Activated T-helper 17 cell treated with anti-CD3 and anti-CD28 coated beads, Interleukin-2, amount 50 U/mL, for 72 hours (primary cell): ENCODE data around the gene CATSPER1. TPM values are rescaled to one million over a fixed set of nuclear protein-coding genes. Genes with fewer than 3 reads are reported as not detected.
"Not testable (repeated sequence)": the region's sequence is repeated elsewhere in the genome, so short reads cannot be mapped to it uniquely, and the experiment has no call there.

Experiments used
- ATAC-seq: fragments of 150-1000 bp; cut with Tn5 transposase; replicated peaks from 2 replicates; pipeline ENCODE4 v1.10.0; 2021; ENCODE audit warnings: mild to moderate bottlenecking, moderate library complexity
- H3K27ac Mint-ChIP-seq: one replicate; pipeline ENCODE4 v1.8.0; 2022; ENCODE audit warnings: mixed read lengths
- H3K27me3 Mint-ChIP-seq: one replicate; pipeline ENCODE4 v1.8.0; 2022; ENCODE audit warnings: mixed read lengths
- H3K36me3 Mint-ChIP-seq: one replicate; pipeline ENCODE4 v1.8.0; 2022; ENCODE audit warnings: low read depth, mild to moderate bottlenecking, mixed read lengths
- H3K4me1 Mint-ChIP-seq: one replicate; pipeline ENCODE4 v1.8.0; 2022; ENCODE audit warnings: mixed read lengths
- H3K4me3 Mint-ChIP-seq: one replicate; pipeline ENCODE4 v1.8.0; 2022; ENCODE audit warnings: mild to moderate bottlenecking, mixed read lengths
- H3K9me3 Mint-ChIP-seq: one replicate; pipeline ENCODE4 v1.8.0; 2022; ENCODE audit warnings: mixed read lengths
- total RNA-seq, 2 donors: library from RNA; stranded (reverse); gene quantifications; one replicate each; pipeline ENCODE4 v1.2.3, GENCODE V29; 2022

The CATSPER1 gene
- total RNA-seq, 2 donors from 2014 or later: 2.1 TPM; not detected in 1

DNA sequence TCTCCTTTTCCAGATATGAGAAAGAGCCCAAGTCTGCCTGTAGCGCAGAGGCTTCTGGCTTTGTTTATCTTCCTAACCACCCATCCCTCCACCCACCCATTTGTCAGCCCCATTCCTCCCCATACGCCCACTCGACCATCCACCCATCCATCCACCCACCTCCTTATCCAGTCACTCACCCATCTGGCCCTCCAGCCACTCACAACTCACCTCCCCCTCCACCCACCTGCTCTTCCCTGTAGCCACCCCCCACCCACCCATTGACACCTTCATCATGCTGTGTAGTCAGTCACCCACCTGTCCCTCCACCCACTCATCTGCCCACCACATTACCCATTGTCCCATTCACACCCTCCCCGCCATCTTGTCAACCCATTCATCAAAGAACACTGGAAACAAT lies 9.0 kb downstream of the CATSPER1 start:
- no peak overlapping the region for H3K4me3 Mint-ChIP-seq
- H3K4me1 Mint-ChIP-seq: no peaks in the 10 kb centered on the region
- H3K9me3 Mint-ChIP-seq: no peaks in the 10 kb centered on the region
- no peak for ATAC-seq
- H3K27ac Mint-ChIP-seq: peak overlapping the region; percentile 37
- H3K36me3 Mint-ChIP-seq: no peaks in the 10 kb centered on the region
- no peaks in the 10 kb centered on the region for H3K27me3 Mint-ChIP-seq

- no peaks in the 10 kb centered on the region for H3K9me3 Mint-ChIP-seq
- H3K36me3 Mint-ChIP-seq: no peaks in the 10 kb centered on the region
- no peak for ATAC-seq
- H3K27ac Mint-ChIP-seq: no peak overlapping the region
- no peaks in the 10 kb centered on the region for H3K27me3 Mint-ChIP-seq
- no peak overlapping the region for H3K4me3 Mint-ChIP-seq
- no peaks in the 10 kb centered on the region for H3K4me1 Mint-ChIP-seq
Observed at GRCh38 chr11:66016793-66017177, 9.5 kb downstream of the CATSPER1 start.

DNA sequence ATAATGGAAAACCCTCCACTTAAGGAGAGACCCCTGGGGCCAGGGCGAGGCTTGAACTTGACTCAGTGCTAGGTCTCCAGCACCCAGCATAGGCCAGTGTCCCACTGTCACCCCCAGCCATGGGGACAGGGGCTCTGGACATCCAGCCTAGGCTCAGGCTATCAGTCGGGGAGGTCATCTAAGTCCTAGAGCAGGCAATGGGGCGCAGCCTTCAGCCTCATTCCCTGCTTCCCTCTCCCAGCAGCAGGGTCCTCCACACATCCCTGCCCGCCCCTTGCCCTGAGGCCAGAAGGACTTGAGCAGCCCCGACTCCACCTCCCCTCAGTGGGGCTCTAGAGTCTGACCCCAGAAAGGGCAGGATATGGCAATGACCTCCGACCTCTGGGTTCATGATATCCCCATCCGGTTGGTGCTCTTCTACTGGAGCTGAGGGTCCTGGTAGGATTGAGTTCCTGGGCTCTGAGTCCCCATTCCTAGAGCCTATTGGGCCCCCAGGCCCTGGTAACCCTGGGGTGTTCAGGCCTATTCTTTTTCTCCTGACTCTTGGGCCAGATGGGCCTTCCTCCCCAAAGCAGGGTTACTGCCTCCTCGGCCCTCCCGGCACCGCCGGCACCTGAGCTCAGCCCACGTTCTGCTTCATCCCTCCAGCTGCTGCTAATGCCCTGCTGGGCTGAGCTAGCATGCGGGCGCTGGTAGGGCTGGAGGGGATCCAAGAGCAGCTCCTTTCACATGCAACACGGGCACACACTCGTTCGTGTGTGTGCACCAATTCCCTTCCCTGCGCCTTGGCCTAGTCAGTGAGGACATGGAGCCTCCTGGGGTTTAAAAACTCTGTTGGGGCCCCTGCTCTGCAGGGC lies 10.1 kb downstream of the CATSPER1 start:
- Mint-ChIP-seq H3K27ac (no peak overlapping the region), H3K4me3 (no peak overlapping the region), H3K4me1 (no peaks in the 10 kb centered on the region), H3K9me3 (no peaks in the 10 kb centered on the region), H3K36me3 (no peaks in the 10 kb centered on the region), H3K27me3 (no peaks in the 10 kb centered on the region)
- no peak for ATAC-seq

DNA sequence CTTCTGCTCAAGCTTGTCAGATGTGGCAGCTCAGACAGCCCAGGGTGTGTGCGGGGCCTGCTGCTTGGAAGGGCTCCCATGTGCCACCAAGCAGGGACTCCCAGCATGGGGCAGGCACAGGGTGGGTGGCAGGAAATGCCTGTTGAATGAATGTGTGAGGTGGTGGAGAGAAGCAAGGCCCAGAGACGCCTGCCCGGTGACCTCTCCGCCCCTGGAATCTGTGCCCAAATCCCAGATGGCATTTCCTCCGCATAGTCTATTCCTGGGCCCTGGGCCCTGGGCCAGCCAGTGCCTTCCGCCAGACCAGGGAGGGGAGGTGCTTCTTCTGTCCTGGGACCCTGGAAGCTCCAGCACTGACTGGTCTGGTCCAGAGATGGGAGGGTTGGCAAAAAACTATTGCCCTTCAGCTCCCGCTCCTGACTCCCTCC lies 10.8 kb downstream of the CATSPER1 start:
- no peaks in the 10 kb centered on the region for H3K27me3 Mint-ChIP-seq

DNA sequence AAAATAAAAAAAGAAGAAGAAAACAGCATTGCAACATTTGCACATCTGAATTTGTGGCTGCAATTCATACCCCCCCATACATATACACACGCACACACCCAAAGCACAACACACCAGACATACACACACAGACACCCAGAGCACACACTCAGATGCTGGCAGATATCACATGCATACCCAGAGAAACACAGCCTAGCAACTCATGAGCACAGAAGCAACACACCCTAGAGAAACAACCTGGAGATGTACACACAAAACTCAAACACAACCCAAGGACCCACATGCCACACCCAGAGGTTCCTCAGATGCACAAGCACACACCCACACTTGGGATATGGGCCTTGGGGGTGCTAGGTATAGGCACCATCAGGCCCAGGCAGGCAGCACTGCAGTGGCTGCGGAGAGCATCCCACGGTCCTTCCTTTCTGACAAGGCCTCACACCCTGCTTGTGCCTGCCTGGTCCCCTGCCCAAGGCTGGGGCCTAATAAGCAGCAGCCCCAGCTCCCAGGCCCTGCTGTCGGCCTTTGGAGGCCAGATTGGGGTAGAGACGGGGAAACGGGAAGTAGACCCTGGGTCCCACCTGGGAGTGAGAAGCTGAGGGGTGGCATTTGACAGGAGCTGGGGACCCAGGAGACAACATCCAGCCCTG lies 11.3 kb downstream of the CATSPER1 start:
- H3K27me3 Mint-ChIP-seq: no peaks in the 10 kb centered on the region
- H3K4me1 Mint-ChIP-seq: no peaks in the 10 kb centered on the region
- no peak overlapping the region for H3K4me3 Mint-ChIP-seq
- H3K36me3 Mint-ChIP-seq: no peaks in the 10 kb centered on the region
- no peak for ATAC-seq
- H3K27ac Mint-ChIP-seq: no peak overlapping the region
- H3K9me3 Mint-ChIP-seq: no peaks in the 10 kb centered on the region

More for the DNA sequence above, 10.8 kb downstream of the CATSPER1 start:
- no peak overlapping the region for H3K4me3 Mint-ChIP-seq
- H3K27ac Mint-ChIP-seq: no peak overlapping the region
- ATAC-seq: no peak
- no peaks in the 10 kb centered on the region for H3K36me3 Mint-ChIP-seq
- H3K4me1 Mint-ChIP-seq: no peaks in the 10 kb centered on the region
- no peaks in the 10 kb centered on the region for H3K9me3 Mint-ChIP-seq

GRCh38 chr11:66013762-66014100 lies 12.5 kb downstream of the CATSPER1 start:
- no peak for ATAC-seq
- Mint-ChIP-seq H3K4me3 (no peak overlapping the region), H3K4me1 (no peaks in the 10 kb centered on the region), H3K27ac (no peak overlapping the region), H3K27me3 (no peaks in the 10 kb centered on the region), H3K36me3 (no peaks in the 10 kb centered on the region), H3K9me3 (no peaks in the 10 kb centered on the region)

GRCh38 chr11:66012946-66013761 lies 13.1 kb downstream of the CATSPER1 start:
- no peak for ATAC-seq
- H3K4me3 Mint-ChIP-seq: no peak overlapping the region
- no peaks in the 10 kb centered on the region for H3K36me3 Mint-ChIP-seq
- no peaks in the 10 kb centered on the region for H3K9me3 Mint-ChIP-seq
- H3K27me3 Mint-ChIP-seq: no peaks in the 10 kb centered on the region
- H3K27ac Mint-ChIP-seq: no peak overlapping the region
- no peaks in the 10 kb centered on the region for H3K4me1 Mint-ChIP-seq

DNA sequence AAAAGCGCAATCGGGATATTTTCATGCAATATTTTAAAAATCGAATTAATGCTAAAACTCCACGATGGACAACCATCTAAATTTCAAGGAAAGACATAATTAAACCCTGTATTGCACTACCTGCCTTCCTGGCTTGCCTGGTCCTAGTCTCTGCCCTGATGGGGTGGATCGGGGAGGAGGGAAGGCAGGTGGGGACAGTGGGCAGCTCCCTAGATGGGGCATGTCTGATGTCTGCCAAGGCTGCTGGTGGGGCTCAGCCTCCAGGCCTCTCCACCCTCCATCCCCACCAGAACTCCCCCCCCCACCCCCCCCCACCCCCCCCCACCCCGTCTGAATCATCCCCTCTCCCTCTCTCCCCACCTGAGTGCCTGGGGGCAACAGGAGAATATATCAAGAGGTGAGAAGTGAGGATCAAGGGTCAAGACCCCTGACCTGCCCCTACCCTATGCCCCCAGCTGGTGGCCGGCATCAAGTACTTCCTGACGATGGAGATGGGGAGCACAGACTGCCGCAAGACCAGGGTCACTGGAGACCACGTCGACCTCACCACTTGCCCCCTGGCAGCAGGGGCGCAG lies 13.8 kb downstream of the CATSPER1 start:
- H3K36me3 Mint-ChIP-seq: no peaks in the 10 kb centered on the region
- no peak overlapping the region for H3K4me3 Mint-ChIP-seq
- no peak overlapping the region for H3K27ac Mint-ChIP-seq
- no peaks in the 10 kb centered on the region for H3K4me1 Mint-ChIP-seq
- no peaks in the 10 kb centered on the region for H3K9me3 Mint-ChIP-seq
- no peaks in the 10 kb centered on the region for H3K27me3 Mint-ChIP-seq
- ATAC-seq: no peak

DNA sequence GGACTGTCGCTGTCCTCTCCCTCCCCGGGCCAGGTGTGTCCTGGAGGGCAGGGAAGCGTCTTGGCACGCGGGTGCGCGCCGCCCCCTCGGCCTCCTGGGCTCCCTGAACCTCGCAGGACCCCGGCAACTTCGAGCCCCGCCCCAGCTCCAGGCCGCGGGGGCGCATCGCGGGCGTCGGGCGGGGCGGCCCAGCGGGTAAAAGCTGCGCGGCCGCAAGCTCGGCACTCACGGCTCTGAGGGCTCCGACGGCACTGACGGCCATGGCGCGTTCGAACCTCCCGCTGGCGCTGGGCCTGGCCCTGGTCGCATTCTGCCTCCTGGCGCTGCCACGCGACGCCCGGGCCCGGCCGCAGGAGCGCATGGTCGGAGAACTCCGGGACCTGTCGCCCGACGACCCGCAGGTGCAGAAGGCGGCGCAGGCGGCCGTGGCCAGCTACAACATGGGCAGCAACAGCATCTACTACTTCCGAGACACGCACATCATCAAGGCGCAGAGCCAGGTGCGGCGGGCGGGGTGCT lies 14.4 kb downstream of the CATSPER1 start, which contains the start of gene CST6:
Gene CST6, plus strand, starts transcription at position 224 of the 519 bp plus-strand sequence. Its CDS starts 37 bp downstream, at position 261.
- H3K27ac Mint-ChIP-seq: no peak within 1 kb of the TSS
- no peak within 1 kb of the TSS for H3K4me3 Mint-ChIP-seq
- H3K4me1 Mint-ChIP-seq: no peaks in the 10 kb centered on the region
- no peaks in the 10 kb centered on the region for H3K9me3 Mint-ChIP-seq
- H3K36me3 Mint-ChIP-seq: no peaks in the 10 kb centered on the region
- peak; percentile 18 for ATAC-seq
- H3K27me3 Mint-ChIP-seq: no peaks in the 10 kb centered on the region

GRCh38 chr11:66011239-66011784 lies 15.0 kb downstream of the CATSPER1 start:
- H3K4me1 Mint-ChIP-seq: no peaks in the 10 kb centered on the region
- no peak overlapping the region for H3K4me3 Mint-ChIP-seq
- no peaks in the 10 kb centered on the region for H3K9me3 Mint-ChIP-seq
- ATAC-seq: no peak
- no peaks in the 10 kb centered on the region for H3K36me3 Mint-ChIP-seq
- no peak overlapping the region for H3K27ac Mint-ChIP-seq
- no peaks in the 10 kb centered on the region for H3K27me3 Mint-ChIP-seq

- H3K4me1 Mint-ChIP-seq, H3K27me3 Mint-ChIP-seq, H3K9me3 Mint-ChIP-seq, H3K27ac Mint-ChIP-seq, ATAC-seq, H3K4me3 Mint-ChIP-seq, H3K36me3 Mint-ChIP-seq: not testable (repeated sequence)
Observed at GRCh38 chr11:66010036-66010435, 16.2 kb downstream of the CATSPER1 start.

GRCh38 chr11:66008468-66009101 lies 17.7 kb downstream of the CATSPER1 start:
- Mint-ChIP-seq H3K4me3 (no peak overlapping the region), H3K27ac (peak overlapping the region; percentile 33), H3K36me3 (peaks cover 24% of the 10 kb centered on the region), H3K9me3 (no peaks in the 10 kb centered on the region), H3K4me1 (no peaks in the 10 kb centered on the region), H3K27me3 (no peaks in the 10 kb centered on the region)
- ATAC-seq: no peak

DNA sequence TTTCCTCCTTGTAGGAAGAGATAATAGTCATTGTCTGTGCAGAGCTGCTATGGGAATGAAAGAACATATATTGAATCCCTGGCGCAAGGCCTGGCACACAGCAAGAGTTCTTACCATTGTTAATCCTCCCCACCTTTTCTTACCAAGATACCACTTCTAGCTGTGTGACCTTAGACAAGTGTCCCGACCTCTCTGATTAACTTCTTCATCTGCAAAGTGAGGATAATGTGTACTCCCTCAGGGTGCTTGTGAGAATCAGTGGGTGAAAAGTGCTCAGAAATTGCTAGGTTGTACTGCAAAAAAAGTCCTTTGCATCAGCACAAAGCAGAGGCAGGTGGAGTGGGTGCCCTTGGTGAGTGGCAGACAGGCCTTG lies 18.2 kb downstream of the CATSPER1 start:
- Mint-ChIP-seq H3K9me3 (no peaks in the 10 kb centered on the region), H3K4me3 (no peak overlapping the region)

More for the DNA sequence above, 18.2 kb downstream of the CATSPER1 start:
- H3K27ac Mint-ChIP-seq: peak overlapping the region; percentile 33
- H3K4me1 Mint-ChIP-seq: no peaks in the 10 kb centered on the region
- ATAC-seq: no peak
- H3K27me3 Mint-ChIP-seq: no peaks in the 10 kb centered on the region
- H3K36me3 Mint-ChIP-seq: peaks cover 29% of the 10 kb centered on the region
